Myocyte (in vitro differentiated cells): Measurements from ENCODE around the gene FRMD1. TPM values are rescaled to one million over a fixed set of nuclear protein-coding genes. Genes with fewer than 3 reads are reported as not detected.

ENCODE experiments used
- DNase-seq: peaks from one replicate; pipeline ENCODE4 v3.0.0-alpha.2; 2012; ENCODE audit warnings: low read depth
- total RNA-seq: library from RNA; depleted of rRNA; stranded (reverse); fragments of >200 nt; gene quantifications from 2 replicates; pipeline ENCODE4 v1.2.3, GENCODE V29; 2014

FRMD1 gene
- total RNA-seq, 1 donor from 2014 or later = not detected

DNA sequence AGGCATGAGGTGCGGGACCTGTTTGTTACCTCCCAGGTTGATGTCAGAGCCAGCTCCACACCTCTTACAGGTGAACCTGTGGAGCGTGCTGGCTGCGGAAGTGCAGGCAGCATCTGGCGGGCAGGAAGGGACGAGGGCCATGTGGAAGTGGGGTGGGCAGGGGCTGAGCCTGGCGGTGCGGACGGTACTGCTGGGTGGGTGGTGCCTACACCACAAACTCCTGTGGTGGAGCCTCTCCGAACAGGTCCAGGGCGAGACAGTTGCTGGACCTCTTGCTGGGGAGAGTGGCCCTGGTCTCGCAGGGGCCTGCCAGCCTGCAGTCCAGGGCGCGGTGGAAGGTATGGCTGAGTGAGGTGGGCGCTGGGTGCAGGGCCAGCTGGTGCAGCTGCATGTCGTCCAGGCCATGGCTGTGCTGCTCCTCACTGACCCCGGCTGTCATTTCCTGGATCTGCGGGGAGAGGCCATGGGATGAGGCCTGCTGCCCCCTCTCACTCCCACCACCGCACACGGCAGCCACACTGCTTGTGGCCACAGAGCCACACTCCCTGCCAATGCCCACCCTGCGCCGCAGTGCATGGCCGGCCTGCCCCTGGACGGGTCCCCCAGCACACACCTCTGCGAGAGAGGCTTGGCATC is 22.0 kb downstream of the FRMD1 start:
- no peak for DNase-seq

DNA sequence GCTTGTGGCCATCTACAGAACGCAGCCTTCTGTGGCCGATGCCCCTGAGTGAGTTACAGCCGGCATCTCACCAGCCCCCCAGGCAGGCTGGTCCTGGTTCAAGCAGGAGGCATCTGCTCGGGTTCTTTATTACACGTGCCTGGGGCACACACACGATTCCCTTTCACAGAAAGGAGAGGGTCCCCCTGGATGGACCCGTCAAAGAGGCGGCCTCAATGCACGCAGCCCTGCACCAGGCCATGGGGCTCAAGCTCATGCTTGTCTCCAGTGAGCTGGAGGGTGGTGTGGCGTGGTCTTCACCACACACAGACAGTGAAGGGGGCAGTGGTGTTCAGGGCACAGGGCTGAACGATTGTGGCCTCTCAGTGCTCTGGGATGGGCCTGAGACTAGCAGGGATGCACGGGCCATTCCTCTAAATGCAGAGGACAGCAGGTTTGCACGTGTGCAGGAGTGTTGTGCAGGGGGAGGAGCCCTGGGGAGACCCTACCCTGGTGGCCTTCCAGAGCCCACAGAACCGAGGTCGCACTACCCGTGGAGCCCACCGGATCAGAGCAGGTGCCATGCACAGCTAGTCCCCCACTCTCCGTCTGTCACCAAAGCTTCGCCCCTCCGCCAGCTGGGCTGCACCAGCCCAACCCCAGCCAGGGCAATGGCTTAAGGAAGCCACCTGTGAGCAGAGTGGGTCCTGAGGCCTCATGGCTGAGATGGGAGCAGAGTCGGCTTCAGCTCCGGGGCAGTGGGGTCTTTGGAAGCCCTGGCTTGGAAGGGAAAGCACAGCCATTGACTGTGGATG is 23.1 kb downstream of the FRMD1 start:
- no peak for DNase-seq

DNA sequence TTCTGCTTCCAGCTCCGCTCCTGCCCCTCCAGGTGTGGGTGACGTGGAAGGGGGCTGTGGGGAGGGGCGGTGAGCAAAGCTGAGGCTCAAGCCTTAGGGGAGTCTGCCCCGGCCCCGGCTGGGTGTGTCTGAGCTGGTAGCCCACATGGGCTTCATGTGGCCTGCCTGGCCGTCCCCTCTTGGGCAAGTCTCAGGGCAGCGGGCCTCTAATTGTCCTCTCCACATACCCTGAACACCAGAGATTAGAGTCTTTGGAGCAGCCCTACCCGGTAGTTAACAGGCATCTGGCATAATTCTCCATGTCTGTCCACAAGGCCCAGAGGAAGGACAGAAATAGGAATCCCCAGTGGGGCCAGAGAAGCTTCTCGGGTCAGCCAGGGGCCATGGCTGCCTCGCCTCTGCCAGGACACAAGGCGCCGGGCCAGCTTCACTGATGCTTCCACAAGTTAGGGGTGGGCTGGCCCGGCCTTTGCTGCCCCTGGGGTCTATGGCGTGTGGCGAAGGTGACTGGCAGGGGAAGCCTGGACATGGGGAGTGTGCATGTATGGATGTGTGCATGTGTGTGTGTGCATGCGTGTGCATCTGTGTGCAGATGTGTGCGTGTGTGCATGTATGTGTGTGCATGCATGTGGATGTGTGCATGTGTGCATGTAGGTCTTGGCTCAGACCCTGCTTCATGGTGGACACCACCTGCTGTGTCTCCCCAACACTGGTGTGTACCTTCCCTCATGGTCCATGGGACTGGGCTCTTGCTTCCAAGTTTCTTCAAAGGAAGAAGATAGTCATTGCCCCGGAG is 24.0 kb downstream of the FRMD1 start:
- DNase-seq = no peak

DNA sequence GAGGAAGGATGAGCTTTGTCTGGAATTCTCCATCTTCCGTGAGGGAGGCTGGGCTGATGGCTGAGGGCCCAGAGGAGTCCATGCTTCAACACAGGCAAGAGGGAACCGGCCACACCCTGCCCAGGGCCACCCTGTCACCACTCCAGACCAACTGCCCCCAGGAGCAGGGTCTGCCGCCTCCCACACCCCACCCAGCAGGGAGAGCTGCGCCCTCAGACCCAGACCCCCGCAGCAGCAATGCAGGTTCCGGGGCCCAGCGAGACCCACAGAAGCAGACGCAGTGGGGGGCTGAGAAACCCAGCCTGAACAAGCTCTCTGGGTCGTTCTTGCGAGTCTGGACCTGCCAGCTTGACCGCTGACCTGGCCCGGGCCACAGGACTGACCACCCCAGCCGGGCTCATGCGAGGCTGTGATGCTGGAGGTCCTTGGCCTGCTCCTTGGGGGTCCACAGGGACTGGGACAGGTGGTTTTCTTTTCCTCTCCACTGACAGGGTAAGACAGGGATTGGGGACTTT is 25.0 kb downstream of the FRMD1 start:
- DNase-seq = no peak

DNA sequence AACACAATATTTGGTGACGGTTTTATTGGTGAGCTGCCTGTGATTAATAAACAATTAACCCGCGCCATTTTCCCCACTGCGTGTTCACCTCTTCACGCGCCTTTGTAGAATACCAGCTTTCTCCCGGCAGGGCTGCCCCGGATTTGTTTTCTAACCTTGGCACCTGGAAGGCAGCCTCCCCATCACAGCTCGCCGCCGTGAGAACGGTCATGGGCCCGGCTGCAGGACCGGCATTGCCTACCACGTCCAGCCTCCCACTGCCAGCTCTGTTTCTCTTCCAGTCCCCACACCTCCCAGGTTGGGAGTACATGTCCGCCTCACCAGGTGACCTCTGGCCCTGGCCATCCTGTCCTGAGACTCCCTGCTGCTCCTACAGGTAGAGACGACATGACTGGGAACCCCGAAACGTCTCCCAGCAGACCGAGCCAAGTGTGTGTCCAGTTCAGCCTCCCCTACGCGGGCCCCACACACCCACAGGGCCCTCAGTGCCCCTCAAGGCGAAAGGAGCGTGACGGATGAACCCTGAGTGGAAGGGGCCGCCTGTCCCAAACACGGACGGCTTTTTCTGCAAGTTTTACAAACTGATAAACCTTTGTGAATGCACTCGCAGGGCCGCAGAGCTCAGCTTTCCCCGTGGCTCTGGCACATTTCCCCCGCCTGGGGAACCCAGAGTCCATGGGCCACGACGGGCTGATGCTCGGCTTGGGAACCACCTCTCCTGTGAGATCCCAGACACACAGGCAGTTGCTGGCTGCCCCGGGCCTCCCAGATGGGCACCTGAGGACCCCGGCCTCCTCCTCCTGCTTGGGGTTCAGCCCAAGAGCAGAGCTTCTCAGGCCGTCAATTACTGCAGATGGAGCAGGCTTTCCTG is 25.7 kb downstream of the FRMD1 start:
- DNase-seq = no peak

DNA sequence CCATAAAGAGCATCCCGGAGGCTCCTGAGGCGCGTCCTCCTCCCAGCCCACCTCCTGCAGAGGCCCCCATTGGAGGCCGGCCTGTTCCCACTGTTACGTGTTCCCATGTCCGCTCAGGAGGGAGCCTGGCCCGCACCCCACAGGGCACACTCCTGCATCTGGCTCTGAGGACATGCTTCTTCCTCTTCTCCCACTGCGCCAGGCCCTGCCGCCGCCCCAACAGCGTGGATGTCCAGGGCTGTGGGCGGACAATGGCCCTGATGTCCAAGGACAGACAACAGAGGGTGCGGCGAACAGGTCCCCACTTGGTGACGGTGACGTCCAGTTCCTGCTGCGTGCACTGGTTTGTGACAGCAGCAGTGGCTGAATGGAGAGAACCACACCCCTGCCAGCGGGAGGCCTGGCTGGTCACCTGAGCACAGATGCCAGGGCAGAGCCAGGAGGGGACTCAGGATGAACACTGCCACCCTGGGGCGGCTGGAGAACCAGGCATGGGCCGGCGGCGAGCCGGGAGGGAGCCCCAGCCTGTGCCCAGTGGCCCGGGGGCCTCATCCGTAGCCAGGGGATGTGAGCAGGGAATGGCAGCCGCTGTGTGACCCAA is 26.6 kb downstream of the FRMD1 start:
- DNase-seq = no peak

DNA sequence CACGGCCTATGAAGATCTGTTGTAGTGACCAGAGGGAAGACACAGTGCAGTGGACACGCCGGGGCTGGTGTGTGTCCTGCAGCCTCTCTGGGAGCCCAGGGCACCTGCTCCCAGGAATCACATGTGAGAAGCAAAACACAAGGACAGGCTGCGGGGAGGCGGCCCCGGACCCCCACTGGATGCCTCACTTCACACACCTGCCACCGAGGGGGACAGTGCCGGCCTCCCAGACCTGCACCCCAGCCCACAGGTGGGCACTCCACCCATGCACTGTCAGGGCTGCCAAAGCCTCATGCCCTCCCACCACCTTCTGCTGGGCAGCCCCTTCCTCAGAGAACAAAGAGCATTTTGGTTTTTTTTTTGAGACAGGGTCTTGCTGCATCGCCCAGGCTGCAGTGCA is 27.4 kb downstream of the FRMD1 start:
- DNase-seq = no peak

DNA sequence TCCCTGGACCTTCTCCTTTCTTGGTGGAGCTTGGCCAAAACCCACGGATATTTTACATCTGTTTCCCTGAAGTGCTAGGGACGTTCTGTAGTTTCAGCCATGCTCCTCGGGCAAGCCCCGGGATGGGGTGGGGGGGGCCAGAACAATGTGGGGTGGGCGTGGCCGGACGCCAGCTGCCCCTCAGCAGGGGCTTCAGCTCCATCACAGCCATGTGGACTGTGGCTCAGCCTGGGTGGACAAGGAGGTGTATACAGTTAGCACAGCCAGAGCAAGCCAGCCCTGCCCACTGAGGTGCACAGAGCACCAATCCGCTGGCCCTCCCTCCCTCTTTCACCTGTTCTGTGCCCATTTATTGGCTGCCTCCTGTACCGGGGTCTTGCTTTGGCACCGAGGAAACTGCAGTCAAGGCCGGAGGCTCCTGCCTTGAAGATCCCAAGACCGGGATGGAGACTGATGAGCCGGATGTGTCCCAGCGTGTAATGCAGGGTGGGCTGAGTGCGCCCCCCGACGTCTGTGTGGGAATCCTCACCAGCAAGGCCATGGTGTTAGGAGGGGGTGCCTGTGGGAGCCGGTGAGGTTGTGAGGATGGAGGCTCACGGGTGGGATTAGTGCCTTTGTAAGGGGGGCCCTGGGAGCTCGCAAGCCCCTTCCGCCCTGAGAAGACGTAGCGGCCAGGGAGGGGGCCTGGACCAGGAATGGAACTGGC is 28.0 kb downstream of the FRMD1 start:
- DNase-seq = no peak

DNA sequence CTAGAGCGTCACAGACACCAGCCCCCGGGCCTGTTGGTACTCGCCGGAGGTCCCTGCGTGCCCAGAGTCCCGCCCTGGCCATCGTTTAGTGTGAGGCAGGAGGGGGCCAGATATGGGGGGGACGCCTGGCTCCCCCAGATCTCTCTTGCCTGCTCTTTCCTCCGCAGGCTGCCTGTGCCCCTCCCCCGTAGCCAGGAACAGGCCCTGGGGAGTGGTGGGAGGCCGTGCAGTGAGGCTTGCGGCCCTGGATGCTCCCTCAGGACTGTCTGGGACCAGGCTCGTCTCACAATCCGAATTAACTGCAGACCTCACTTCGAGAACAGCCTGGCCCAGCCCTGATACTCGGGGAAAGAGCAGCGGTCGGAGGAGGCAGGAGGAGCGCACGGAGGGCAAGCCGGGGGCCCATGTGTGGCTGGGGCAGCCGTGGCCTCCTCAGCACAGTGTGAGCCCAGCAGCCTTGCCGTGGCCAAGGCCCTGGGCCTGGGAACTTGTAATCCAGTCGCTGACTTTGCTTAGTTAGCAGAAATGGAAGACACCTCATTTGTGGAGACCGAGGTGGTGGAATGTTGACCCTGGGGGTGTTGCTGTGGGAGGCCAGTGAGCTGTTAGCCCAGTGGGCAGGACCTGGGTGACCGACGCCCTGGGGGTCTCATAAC is 28.7 kb downstream of the FRMD1 start:
- DNase-seq = no peak

DNA sequence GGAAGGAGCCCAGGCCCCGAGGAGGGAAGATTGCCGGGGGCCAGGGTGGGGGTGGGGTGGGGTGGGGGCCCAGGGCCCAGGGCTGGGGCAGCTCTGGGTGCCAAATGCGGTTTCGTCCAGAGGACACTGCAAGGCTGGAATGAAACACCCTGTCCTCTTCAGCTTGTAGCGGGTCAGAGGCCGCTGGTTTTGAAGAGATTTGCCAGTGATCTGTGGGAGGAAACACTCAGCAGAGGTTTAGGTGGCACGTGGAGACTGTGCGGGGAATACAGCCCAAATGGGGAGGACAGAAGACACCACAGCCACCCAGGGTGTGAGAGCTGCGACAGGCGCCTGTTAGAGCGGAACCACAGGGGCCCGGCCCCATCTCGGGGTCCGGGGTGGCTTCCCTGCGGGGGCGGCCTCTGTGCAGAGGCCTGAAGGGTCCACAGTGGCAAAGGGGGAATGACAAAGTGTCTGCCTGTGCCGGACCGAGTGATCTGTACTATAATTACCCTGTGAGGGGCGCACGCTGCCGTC is 29.2 kb downstream of the FRMD1 start:
- no peak for DNase-seq

DNA sequence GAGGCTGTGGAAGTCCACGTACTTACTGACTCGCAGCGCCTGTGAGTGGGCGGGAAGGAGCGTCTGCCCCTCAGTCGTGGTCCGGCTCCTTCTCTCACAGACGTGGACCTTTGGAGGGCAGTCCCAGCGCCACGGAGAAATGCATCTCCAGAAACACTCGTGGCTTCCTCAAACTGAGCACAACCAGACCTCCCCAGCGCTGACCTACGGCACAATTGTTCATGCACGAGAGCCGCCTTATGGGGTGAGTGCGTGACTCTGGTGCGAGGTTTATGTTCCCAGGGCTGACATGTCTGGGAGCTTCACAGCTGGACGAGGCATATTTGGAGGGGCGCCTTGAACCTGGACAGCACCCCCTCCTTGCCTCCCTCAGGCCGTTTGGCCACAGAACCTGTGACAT is 29.7 kb downstream of the FRMD1 start:
- no peak for DNase-seq

DNA sequence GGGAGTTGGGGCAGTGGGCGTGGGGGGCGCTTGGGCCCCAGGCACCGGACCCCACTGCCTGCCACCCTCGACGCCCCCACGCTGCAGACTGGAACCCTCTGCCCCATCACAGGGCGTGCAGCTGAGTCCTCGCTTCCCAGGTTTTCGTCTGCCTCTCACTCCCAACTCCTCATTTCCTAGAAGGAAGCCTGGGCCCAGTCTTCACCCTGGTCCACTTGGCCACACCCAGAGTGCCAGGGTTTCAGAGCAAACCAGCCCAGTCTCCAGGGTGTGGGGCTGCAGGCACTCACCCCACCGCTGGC is 30.3 kb downstream of the FRMD1 start:
- DNase-seq = no peak

DNA sequence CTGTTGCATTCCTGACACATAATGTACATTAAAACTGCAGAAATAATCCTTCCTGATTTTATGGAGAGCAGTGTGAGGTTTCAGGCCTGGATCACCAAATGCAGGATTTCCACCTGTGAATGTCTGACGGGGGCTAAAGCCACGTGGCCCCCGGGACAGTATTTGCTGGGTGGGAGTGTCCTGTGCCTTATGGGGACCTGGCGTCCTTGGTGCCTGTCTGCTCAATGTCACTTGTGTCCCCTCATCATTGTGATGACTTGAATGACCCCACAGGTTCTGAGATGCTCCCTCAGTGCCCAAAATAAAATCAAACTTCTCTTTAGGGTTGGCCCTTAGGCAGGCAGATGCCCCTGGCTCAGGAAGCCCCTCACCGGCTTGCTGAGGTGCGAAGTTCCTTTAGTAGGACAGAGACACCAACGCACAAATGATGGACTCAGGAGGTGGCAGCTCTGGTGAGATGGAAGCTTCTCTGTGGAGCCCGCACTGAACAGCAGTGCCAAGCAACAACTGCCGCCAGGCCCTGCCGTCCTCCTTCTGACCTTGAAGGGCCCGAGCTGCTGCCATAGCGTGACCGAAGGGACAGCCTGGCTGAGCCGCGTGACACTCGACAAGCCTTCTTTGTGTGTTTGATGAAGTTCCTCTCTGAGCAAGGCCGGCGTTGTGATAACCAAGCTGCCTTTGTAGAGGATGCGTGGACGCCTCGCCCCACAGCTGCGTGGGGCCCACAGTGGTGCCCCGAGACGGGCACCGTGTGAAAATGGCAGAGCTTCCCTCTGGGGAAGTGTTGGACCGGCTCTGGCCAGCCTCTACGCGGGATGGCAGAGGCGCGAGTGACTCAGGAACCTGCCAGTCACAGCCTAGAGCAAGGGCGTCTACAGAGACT is 30.9 kb downstream of the FRMD1 start:
- no peak for DNase-seq

DNA sequence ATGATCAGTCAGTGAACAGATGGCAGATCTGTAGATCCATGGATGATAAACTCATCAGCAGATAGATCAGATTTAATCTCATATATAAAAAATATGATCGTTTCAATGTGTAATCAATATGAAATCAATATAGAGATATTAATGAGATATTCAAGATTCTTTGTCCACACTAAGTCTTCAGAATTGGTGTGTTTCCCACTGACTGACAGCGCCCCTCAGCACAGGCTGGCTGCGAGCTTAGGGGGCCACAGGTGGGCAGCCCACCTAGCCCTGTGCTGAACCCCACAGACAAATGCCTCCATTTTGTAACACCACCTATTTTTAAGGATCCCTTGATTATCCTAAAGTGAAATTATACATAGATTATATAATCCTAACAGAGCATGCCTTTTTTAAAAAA is 32.3 kb downstream of the FRMD1 start:
- DNase-seq = no peak

DNA sequence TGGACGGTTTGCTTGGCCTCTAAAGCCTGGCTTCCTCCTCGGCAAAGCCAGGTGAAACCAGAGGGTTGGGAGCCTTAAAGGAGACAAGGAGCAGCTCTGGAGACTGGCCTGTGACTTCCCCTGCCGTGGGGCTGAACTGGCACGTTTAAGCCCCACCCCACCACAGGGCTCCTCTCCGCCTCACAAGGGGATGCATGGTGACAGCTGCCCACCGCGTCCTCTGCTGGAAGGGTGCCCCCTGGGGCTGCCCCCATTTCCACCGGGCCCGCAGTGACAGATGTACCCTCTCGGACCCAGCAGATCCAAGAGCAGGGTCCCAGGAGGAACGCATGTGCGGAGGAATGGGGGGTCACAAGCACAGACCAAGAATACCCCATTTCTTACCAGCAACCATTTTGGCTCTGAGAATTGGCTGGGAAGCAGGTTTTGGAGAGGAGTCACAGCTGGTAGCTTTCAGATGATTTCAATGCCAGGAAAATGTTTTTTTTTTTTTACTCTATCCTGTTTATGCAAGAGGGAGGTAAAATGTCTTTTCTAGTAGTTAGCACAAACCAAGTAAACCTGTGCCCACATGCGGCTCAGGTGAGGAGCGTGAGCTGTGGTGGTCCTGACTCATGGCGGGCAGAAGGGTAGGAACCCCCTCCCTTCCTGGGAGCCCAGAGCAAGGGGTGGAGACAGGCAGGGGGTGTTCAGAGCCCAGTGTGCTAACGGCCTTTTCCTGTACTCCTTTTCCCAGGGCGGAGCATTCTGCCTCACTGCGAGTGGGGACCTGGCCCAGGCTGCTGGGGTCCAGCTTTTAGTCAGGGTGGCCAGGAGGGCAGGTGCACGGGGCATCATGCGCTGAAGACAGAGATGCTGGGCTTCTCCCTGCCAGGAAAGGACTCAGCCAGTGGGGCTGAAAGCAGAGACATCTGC is 33.0 kb downstream of the FRMD1 start:
- no peak for DNase-seq

DNA sequence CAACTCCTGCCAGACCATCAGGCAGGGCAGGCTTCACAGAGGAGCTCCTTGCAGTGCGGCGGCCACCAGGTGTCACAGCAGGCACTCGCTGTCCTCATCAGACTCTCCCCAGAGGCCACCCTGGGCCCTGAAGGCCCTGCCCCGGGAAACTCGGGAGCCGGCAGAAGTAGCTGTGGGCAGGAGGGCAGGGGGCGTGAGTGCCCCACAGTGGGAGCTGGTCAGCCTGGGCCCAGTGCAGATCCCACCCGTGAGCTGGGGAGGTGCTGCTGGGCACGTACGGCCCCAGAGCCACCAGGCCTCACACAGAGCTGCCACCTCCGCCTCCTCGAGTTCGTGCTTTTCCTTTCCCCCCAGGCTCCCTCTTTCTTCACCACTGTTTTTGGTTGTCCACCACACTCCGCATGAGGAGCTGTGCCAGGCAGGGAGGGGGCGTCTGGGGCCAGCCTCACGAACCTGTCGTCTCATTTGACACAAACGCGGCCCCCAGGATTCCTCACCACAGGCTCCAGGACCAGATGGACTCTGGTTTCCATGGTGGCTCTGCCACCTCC is 33.8 kb downstream of the FRMD1 start:
- DNase-seq = no peak

DNA sequence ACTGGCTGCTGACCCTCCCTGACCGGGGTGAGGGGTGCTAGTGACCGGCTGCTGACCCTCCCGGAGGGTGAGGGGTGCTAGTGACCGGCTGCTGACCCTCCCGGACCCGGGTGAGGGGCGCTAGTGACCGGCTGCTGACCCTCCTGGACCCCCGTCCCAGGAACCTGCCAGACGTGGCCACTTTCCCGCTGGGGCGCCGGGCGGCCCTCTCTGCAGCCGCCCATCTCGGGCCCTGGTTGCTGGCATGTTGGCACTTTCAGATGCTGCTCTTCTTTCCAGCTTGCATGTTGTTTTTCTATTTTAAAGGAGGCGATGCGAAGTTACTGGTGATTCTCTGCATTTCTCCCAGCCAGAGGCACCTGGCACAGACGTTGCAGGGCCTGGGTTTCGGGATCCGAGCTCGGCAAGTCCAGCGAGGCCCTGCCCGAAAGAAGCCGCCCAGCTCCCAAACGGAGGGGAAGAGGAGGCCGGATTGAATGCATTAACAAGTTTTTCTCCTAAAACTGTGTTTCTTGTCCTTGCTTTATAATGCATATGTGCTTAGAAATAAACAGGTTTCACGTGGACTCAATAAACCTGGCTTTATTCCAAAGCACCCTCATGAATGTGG is 34.4 kb downstream of the FRMD1 start:
- no peak for DNase-seq
